ENCODE measurements around the gene SEPSECS. TPM values are rescaled to one million over a fixed set of nuclear protein-coding genes. Genes with fewer than 3 reads are reported as not detected.

Gene SEPSECS
- polyA plus RNA-seq, 4 donors: 15.3 to 22.3 (median 18.0) TPM

DNA sequence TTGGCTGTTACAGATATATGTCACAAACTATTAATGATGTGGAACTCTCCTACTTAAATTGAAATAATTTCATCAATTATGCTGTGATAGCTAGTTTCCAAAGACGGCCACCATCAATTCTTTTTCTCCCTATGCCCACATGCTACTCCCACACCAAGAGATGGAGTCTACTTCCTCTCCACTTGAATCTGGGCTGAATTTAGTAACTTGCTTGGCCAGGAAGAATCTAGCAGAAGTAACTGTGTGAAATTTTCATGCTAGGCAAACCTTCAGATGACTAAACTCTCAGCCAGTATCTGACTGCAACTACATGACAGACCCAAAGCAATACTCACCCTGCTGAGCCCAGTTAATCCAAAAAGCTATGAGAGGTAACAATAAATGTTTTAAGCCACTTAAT is 3.2 kb downstream of the SEPSECS start:
- no peak for DNase-seq (ENCODE audit: low read depth in 4 of 4, low spot score in 3 of 4)

DNA sequence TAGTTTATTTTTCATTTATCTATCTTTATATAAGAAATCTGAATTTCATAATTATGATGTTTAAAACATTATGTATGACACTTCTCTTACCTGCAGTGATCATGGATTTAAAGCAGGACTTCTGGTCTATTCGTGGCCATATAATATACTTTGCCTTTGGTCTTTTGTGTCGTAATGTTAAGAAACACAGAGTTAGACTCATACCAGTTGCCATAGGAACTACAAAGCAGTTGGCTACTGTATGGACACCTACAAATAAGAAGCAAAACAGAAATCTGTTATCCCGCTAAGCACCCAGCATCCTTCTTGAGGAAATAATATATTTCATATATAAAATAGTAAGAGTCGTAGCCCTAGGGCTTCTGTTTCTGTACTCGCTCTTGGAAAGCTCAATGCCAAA is 4.3 kb downstream of the SEPSECS start:
- DNase-seq (ENCODE audit: low read depth in 4 of 4, low spot score in 3 of 4): no peak

DNA sequence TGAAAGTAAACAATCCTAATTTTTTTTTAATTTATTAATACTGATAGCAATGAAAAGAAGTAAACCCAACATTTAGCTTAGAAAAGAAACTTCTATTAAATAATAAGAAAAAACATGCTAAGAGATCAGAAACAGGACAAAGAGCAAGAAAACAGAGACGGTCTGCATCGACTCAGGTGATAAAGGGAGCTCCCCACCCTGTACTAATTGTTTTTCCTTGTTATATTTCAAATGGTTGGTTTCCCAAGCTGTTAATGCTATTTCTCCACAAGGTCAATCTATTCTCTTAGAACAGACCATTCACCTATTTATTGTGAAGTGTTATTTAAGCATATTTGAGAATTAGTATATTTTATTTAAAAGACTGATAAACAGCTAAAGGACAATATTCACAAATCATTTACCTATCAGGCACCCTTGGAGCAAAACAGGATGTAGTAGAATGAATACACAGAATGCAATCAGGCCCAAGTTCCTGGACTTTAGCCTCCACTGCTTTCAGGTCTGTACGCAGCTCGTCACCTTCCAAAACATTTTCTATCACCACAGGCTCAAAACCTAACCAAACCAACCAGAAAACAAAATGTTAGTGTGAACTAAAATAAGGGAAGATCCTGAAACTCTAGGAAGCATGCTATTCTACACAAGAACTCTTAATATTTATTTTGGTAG is 5.5 kb downstream of the SEPSECS start:
- no peak for DNase-seq (ENCODE audit: low read depth in 4 of 4, low spot score in 3 of 4)

DNA sequence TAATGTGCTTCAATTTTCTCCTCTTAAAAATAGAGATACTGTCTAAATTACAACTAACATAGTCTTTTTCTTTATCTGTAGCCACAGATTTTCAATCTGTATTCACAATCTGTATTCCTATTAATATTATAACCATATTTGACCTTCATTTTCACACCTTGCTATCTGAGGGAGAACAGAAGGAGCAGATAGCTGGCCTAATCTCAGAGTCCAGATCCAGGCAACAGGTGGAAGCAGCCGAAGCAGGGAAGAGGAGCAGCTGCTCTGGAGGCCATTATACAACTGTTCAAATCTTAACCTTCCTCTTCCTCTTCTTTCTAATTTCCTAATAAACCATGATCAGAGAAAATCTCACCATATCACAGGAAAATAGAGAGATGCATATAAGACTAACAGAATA is 14.2 kb downstream of the SEPSECS start:
- no peak for DNase-seq (ENCODE audit: low read depth in 4 of 4, low spot score in 3 of 4)

DNA sequence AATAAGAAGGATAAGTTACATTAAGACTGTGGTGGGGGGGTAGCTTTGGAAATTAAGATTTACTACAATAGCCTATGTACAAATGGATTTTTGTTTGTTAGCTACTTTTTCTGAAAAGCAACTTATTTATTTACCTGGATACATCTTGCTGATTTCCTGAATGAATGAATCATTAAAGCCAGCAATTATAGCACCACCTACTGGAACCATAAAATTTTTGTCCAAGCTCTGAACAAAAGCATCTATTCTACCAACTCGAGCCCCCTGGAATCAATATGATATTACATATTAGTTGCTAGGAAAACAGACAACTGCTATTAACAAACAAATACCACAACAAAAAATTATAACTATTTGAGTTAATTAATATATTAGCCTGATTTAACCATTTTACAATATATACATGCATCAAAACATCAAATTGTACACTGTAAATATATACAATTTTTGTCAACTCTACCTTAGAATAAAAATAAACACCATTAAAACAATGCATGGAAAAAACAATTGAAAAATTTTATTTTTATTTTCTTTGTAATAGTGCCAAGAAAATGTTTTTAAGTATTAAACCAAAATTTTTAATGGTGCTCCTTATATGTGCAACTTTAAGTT is 15.3 kb downstream of the SEPSECS start:
- peak in 2 of 4 donors; percentile 15 to 26 for DNase-seq (ENCODE audit: low read depth in 4 of 4, low spot score in 3 of 4)

DNA sequence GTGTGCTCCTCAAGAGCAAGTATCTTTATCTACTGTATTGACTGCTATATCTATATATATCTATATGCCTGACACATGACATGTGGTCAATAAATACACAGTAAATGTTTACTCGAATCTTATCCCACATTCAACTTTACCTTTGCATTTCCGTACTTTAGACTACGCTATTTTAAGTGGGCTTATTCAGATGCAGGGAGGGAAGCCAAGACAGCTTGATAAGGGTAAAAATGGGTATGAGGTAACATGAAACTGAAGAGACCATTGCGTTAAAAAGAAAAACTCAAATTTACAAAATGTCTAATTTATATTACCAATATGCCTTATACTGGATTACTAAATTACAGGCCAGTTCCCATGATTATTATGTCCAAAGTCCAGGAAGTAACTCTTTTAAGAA is 17.8 kb downstream of the SEPSECS start:
- DNase-seq (ENCODE audit: low read depth in 4 of 4, low spot score in 3 of 4): no peak

DNA sequence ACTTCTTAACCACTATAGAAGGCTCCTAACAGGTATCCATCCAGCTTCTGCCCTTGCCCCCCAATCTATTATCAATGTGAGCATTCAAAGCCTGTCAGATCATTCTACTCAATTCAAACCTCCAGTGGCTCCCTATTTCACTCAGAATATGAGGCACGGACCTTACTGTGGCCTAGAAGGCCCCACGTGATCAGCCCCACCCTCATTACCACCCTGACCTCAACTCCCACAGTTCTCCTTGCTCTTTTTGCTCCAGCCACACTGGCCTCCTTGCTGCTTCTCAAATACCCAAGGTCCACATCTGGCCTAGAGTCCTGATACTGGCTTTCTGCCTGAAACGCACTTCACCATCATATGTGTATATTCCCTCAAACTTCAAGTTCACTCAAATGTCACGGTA is 18.7 kb downstream of the SEPSECS start:
- DNase-seq (ENCODE audit: low read depth in 4 of 4, low spot score in 3 of 4): no peak

DNA sequence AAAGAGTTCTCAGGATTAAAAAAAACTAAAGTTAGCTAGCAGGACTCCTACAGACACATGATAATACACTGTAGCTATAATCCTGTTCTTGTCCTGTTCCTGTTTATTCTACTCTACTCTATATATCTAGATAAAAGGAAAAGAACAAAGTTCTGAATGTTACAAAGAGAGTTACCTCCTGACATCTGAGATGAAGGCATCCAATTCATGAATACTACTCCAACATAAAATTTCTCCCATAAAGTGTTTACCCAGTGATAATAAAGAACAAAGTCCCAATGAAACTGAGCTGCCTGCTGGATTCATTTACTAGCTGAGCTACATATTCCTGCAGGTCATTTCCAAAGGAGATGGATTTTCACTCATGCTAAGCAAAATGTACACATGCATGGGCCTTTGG is 27.1 kb downstream of the SEPSECS start:
- no peak for DNase-seq (ENCODE audit: low read depth in 4 of 4, low spot score in 3 of 4)

DNA sequence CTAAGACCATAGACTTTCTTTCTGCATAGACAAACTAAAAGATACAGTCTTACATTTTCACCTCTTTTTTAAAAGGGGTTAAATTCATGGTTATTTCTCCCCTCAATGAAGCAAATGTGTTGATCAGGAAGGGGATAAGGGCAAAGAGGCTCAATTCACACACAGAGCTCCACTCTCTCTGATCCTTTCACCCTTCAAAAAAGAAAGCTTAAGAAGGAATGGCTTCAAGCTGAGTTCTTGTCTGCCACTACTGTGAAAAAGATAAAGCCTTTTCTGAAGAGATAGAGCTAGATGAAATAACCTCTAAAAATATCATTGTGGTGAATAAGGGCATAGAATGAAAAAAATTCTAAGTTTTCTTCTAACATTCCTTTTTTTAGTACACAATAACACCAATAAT is 28.3 kb downstream of the SEPSECS start:
- no peak for DNase-seq (ENCODE audit: low read depth in 4 of 4, low spot score in 3 of 4)

DNA sequence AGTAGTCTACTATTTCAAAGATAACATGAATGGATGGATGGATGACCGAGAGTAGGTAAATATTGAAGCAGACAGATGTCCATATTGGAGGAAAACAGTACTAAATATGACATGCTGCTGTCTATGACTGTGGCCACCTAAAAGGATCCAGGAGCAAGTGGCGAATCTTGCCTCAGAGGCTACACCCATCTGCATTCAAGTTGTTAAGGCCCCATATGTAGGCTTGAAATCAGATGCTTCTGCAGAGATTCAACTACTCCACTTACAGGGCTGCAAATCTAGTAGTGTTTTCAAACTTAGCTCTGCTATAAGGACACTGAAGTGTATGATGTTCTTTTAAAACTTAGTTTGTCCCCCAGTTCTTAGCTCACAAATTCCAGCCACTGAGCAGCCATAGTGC is 28.9 kb downstream of the SEPSECS start:
- DNase-seq (ENCODE audit: low read depth in 4 of 4, low spot score in 3 of 4): no peak

DNA sequence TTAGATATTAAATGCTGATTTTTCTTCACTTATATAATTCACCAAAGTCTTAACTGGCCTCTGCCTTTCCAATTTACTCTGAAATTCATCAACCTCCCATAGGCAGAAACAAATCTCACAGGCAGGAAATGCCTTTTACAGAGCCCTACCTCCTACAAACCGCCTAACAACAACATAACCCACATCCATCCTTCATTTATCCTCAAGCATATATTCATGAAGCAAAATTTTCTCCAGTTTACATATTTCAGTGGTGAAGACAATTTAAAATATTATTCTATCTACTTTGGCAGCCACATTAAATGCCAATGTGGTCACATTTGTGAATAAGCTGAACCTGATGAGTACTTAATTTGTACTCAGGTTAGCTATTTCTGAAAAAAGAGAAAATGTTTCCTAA is 30.3 kb downstream of the SEPSECS start:
- no peak for DNase-seq (ENCODE audit: low read depth in 4 of 4, low spot score in 3 of 4)

DNA sequence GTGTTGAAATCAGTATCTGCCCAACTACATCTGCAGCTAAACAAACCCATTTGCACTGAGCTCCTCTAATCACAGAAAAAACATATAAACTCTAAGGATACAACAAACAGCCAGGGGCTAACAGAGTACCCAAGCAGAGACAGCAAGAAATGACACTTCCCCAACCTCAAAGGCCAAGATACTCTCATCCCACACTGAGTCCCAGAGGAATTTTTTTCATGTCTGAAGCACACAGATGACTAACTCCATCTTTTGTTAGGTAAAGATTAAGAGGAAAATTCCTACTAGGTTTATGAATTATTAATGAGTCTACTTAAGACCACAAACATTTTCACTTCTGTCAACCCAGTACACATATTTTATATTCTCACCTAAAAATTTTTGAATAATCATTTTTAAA is 31.6 kb downstream of the SEPSECS start:
- no peak for DNase-seq (ENCODE audit: low read depth in 4 of 4, low spot score in 3 of 4)

DNA sequence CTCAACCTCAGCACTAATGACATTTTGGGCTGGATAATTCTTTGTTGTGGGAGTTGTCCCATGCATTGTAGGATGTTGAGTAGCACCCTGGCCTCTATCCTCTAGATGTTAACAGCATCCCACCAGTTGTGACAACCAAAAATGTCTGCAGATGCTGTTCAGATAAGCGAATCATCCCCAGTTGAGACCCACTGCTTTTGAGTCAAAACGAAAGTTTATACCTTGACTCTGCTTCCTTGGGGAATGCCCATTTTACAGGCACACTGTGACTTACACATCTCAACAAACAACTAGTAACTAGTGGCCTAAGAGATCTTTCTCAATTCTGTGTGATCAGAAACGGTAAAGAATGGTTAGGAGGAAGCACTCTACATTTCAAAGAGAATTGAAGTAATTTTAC is 37.0 kb downstream of the SEPSECS start:
- DNase-seq (ENCODE audit: low read depth in 4 of 4, low spot score in 3 of 4): no peak

DNA sequence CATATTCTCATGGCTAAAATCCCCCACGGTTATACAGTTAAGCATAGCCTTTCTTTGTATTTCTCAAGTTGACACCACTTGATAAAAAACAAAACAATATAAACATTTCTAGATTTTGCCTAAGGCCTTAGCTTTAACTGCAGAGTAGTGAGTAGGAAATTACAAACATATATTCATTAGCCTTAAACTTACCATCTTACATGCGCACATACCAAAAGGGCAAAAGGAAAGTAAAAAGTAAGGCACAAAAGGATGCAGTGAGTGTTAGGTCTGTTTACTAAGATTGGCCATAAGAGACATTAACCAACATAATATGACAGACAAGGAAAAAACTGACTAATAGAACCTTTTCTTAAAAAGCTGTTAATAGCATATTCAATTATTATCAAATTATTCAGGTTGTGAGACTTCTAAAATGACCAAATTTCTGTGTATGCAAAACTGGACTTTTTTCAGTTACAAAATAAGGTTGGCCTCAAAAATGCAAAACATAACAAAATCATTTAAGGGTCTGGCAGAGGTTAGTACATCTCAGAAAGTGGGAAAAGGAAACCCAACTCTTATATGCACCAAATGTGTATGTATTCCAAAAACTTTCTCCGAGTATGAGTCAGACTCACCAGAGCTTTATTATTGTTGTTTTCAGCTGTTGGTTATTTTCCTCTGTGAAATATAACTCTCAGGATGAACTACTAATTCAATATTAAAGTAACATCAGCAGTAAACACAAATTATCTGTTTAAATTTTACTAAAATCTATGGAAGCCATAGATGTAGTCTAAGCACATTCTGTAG is 39.9 kb downstream of the SEPSECS start:
- DNase-seq (ENCODE audit: low read depth in 4 of 4, low spot score in 3 of 4): no peak

DNA sequence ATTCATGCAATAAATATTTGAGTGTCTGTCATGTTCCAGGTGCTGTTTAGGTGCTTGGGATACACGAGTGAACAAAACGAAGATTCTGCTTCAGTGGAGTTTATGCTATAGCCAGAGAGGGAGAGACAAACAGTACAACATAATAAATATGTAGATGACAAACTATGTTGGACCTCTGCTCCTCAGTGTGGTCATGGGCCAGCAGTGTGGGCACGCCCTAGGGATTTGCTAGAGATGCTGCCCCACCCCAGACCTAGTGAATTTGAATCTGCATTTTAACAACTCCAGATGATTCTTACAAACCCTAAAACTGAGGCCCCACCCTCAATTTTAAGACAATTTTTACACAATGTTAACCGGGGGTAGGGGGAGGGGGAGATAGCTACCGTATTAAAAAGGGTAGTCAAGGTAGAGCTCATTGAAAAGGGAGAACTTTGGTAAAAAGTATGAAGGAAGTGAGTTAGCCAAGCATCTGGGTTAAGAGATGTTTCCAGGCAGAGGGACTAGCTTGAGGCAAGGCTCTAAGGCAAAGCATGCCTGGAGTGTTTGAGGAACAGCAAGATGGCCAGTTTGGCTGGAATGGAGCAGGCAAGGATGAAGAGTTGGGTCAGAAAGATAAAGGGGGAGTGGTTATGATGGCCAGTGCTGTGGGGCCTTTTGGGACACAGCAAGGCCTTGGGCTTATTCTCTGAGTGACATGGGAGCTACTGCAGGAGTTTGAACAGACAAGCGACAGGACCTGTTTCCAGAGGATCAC is 42.4 kb downstream of the SEPSECS start:
- no peak for DNase-seq (ENCODE audit: low read depth in 4 of 4, low spot score in 3 of 4)

DNA sequence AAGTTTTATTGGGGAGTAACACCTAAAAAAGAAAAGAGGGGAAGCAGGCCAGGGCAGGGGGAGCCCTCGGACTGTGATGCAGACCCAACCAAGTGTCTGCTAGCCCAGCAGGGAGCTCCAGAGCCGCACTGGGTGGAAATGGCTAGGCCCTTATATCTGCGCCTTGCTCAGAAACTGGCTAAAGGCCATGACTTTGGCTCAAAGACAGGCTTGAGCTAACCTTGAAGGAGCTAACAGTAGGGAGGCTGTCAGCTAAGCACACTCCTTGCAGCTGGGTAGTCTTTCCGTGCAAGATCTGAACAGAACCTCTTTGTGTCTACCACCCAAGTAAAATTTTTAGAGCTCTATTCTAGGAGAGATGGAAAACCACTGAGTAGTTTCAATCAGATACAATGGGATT is 43.0 kb downstream of the SEPSECS start:
- DNase-seq (ENCODE audit: low read depth in 4 of 4, low spot score in 3 of 4): no peak

DNA sequence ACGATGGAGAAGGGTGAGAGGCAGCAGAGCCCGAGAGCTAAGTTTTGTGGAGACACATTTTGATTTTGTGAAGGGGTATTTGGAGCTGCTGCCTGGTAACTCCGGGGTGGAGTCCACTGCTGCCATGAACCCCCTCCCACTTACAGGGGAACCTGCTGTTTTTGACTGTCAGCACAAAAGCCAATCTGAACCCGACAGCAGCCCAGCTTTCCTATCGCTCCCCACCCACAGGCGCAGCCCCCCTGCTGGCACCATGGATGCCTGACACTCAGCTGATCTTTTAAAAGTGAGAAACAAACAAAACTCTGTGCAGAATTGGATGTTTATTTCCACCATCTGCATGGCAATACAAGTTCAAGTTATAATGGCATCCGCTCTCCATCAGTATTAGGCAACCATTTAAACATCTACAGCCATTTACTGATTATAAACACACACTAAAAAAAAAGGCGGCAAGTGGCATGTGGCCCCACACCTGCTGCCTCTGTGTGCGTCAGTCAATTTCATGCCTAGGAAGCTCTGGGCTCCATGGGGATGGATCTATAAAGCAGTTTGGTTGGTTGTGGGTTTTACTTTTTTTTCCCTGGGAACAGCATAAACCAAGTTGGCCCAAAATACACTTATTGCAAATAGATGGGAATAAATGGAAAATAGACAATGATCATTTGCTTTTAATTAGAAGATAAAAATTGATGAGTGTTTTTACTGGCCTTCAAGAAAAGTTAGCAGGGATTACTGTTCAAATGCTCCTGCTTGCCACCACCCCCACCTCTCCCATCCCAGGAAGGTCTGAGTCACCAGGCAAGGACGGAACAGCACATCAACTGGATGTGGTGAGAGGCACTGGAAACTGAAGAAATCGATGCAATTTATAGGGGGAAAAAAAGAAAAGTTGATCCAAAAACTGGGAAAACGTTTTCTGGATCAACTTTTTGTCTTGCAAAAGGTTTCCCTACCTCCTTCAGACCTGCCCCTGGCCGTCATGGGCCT is 46.0 kb downstream of the SEPSECS start:
- no peak for DNase-seq (ENCODE audit: low read depth in 4 of 4, low spot score in 3 of 4)

DNA sequence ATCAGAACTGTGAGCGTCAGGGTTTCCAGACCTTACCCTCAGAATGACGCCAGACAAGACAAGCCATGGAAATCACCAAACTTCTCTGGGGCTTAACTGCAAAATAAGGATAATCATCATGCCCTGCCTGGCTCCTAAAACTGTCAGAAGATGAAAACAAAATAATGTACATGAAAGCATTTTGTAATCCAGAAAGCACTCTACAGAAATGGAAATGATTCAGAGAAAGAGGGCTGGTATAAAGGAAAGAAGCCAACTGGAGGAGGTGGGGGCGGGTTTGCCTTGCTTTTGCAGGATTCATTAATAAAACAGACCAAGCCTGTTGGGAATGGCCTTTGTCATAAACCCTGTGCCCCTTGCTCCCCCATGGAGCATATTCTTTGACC is 47.3 kb downstream of the SEPSECS start:
- DNase-seq (ENCODE audit: low read depth in 4 of 4, low spot score in 3 of 4): no peak

DNA sequence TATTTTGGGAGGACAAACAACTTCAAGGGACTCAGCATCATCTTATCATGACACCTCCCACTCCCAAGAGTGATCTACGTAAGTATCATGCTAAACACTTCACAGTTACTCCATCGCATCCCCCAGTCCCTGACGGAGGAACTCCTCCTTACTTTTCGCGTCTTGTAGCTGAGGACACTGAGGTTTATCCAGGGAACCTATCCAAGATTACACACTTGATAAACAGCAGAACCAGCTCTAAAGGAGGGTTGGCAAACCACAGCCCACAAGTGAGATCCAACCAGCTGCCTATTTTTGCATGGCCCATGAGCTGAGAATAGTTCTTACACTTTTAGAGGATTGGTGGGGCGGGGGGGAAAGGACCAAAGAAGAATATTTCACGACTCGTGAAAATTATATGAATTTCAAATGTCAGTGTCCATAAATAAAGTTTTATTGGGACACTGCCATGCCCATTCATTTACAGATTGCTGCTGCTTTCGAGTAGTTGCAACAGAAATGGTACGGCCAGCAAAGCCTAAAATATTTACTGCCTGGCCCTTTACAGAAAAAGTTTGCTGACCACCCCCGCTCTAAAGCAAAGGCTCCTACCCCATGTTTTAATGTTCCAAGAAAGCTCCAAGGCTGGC is 47.8 kb downstream of the SEPSECS start:
- no peak for DNase-seq (ENCODE audit: low read depth in 4 of 4, low spot score in 3 of 4)
